NB4 (cell line): ENCODE measurements around the gene NBR1.

Experiments used
- DNase-seq: peaks from one replicate; pipeline ENCODE4 v3.0.0; 2010; ENCODE audit warnings: low read depth
- H3K4me3 ChIP-seq: one replicate; pipeline ENCODE4 v1.5.1; 2011; ENCODE audit warnings: mild to moderate bottlenecking, low read depth, low read length, moderate library complexity
- CTCF ChIP-seq: IDR thresholded peaks from one replicate; pipeline ENCODE4 v1.5.1; 2012; ENCODE audit warnings: low read depth, low read length
- MAX ChIP-seq: IDR thresholded peaks from 2 replicates; pipeline ENCODE4 v1.6.1; 2011; ENCODE audit warnings: low read depth, low read length
- MYC ChIP-seq: IDR thresholded peaks from 2 replicates; pipeline ENCODE4 v1.6.1; 2011; ENCODE audit warnings: low read depth, low read length
- POLR2A ChIP-seq: IDR thresholded peaks from 2 replicates; pipeline ENCODE4 v1.6.1; 2011; ENCODE audit warnings: mild to moderate bottlenecking; ENCODE audit not compliant: insufficient read length; ENCODE audit errors: extremely low read depth

The NBR1 gene

GRCh38 chr17:43213545-43213944, 42.5 kb downstream of the NBR1 start:
- TF ChIP-seq MAX (no peak), CTCF (no peak), MYC (no peak), POLR2A (no peak)
- DNase-seq, result no peak
- H3K4me3 ChIP-seq, result no peak overlapping the region

- TF ChIP-seq MAX, result no peak
- no peak for TF ChIP-seq POLR2A
- TF ChIP-seq MYC, result no peak
- TF ChIP-seq CTCF, result no peak
- H3K4me3 ChIP-seq, result no peak overlapping the region
- DNase-seq, result no peak
These were observed 44.3 kb downstream of the NBR1 start for GRCh38 chr17:43215341-43215740.

GRCh38 chr17:43216369-43216761, 45.4 kb downstream of the NBR1 start:
- no peak for DNase-seq
- TF ChIP-seq CTCF (no peak), MYC (no peak), MAX (no peak), POLR2A (no peak)
- H3K4me3 ChIP-seq, result no peak overlapping the region

- TF ChIP-seq MAX, result no peak
- TF ChIP-seq POLR2A, result no peak
- TF ChIP-seq MYC, result no peak
- no peak for TF ChIP-seq CTCF
- DNase-seq, result no peak
- H3K4me3 ChIP-seq, result no peak overlapping the region
These were observed 46.0 kb downstream of the NBR1 start for GRCh38 chr17:43216762-43217613.

GRCh38 chr17:43217614-43218087, 46.6 kb downstream of the NBR1 start:
- no peak overlapping the region for H3K4me3 ChIP-seq
- no peak for TF ChIP-seq POLR2A
- no peak for TF ChIP-seq CTCF
- no peak for TF ChIP-seq MAX
- no peak for TF ChIP-seq MYC
- DNase-seq, result no peak

- no peak overlapping the region for H3K4me3 ChIP-seq
- no peak for TF ChIP-seq CTCF
- no peak for TF ChIP-seq MYC
- TF ChIP-seq POLR2A, result no peak
- TF ChIP-seq MAX, result no peak
- no peak for DNase-seq
These were observed 48.0 kb downstream of the NBR1 start for GRCh38 chr17:43219001-43219400.
